CD4-positive, alpha-beta T cell treated with Interleukin-21 for 1 hour (primary cell): ENCODE results near the gene EVPL.
"Not testable (repeated sequence)": the region's sequence is repeated elsewhere in the genome, so short reads cannot be mapped to it uniquely, and the experiment has no call there.

Experiments used
- DNase-seq: peaks from one replicate; pipeline ENCODE4 v3.0.0-alpha.2; 2020

Gene EVPL

DNA sequence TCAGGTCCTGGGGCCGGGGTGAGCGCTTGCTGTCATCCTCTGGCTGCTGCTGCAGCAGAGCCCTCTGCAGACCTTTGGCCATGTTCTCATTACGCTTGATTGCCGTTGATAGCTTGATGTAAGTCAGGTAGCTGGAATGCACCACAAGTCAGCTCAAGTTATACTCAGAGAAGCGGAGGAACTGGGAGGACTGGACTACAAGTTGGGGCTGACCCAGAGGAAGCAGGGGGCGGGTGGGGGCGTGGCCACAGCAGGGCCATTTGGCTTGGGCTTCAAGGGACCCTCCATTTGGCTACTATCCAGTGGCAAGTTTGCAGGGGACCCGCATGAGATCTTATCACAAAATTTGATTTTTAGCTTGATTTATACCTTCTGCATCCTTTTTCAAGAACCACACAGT lies 19.0 kb upstream of the EVPL start:
- DNase-seq: no peak

DNA sequence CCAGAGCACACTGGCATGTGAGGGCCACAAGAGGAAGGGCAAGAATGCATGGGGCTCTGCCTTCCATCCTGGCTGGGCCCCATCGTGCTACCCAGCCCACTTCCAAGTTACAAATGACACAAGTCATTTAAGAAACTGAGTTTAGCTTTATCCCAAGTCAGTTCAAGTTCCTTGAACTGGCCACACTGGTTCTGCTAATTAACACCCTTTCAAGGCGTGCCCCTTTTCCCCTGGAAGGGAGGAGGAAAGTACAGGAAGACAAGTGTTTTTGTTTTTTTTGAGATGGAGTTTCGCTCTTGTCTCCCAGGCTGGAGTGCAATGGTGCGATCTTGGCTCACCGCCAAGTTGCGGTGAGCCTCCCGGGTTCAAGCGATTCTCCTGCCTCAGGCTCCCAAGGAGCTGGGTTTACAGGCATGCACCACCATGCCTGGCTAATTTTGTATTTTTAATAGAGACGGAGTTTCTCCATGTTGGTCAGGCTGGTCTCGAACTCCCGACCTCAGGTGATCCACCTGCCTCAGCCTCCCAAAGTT lies 17.4 kb upstream of the EVPL start:
- DNase-seq: not testable (repeated sequence)

DNA sequence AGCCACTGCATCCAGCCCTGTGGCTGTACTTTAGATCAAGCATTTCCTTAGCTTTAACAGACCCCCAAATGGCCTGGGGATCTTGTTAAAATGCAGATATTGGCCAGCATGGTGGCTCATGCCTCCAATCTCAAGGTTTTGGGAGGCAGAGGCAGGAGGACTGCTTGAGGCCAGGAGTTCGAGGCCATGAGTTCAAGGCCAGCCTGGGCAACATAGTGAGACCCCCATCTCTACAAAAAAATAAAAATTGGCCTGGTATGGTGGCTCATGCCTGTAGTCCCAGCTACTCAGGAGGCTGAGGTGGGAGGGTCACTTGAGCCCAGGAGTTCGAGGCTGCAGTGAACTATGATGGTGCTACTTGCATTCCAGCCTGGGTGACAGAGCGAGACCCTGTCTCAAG lies 15.8 kb upstream of the EVPL start:
- not testable (repeated sequence) for DNase-seq

DNA sequence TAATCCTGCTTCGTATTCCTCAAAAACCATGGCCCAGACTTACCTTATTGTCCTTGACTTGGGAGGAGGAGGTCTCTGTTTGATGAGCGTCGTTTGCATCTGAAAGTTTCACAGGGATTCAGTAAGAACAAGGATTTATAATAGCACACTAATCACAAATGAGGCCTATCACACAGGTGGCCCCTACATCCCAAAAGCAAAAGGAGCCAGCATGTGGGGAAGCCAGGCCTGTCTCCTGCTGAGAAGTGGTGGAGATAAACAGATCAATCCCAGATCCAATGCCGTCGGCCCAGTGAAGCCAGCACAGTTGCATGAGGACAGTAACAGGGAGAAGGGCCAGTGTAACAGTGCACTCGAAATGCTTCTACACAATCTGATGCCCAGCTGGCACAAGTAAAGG lies 13.3 kb upstream of the EVPL start:
- DNase-seq: no peak

DNA sequence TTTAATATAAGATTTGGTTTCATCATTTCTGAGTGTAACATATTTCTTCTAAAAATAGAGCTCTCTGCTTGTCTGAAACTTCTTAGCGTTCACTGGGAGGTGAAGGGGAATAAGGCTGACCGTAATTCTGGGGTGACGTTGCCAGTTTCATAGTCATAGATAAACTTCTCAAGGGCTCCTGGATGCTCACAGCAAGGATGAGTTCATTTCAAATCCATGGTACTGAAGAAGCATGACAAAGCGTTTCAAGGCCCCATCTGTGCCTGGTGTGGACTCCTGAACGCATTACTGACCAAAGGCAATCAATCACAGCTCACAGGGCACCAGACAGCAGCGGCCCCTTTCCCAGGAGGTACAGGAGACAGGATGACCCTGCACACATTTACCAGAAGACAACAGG lies 12.0 kb upstream of the EVPL start:
- no peak for DNase-seq

DNA sequence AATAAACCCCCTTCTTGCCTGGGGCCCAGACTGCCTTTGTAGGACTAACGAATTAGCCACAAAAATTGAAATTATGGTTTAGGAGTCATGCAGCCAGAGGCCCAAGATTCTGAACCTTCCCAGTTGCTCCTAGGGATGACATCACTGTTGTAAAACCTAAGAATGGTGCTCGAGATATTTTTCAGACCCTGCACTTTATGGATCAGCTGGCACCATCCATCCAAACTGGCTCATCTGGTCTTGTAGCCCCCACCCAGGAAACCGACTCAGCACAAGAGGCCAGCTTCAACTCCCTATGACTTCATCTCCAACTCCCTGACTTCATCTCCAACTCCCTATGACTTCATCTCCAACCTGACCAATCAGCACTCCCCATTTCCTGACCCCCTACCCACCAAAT lies 10.9 kb upstream of the EVPL start:
- DNase-seq: no peak

DNA sequence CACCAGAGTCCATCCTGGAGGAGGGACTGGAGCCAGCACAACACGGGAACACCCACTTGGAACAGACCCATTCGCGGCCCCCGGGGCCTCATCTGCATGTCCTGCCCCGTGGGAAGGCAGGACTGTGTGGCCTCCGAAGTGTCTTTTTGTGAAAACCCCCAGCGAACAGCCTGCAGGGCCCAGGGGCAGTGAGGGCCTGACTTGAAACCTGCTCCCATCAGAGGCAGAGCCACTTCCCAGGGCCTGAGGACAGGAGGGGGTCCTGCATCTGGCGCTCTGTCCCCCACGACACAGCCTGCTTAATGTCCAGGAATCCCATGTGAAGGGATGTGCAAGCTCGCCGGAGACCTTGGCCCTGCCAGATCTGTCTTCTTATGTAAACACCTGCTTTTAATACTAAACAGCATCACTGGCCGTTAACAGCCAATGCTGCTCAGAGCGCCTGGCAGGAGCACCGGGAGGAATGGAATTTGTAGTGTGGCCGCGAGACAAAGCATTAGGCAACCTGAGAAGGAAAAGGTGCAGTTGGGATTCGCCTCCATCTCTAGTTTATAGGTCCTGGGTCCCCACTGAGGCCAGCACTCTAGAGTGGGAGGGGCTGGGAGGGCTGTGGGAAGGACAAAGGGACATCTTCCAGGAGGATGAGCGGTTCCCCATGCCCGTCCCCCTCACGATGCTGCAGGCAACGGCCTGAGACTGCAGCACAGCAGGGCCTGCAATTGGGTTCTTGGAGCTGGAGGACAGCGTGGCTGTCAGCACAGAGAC lies 9.6 kb upstream of the EVPL start:
- DNase-seq: no peak

DNA sequence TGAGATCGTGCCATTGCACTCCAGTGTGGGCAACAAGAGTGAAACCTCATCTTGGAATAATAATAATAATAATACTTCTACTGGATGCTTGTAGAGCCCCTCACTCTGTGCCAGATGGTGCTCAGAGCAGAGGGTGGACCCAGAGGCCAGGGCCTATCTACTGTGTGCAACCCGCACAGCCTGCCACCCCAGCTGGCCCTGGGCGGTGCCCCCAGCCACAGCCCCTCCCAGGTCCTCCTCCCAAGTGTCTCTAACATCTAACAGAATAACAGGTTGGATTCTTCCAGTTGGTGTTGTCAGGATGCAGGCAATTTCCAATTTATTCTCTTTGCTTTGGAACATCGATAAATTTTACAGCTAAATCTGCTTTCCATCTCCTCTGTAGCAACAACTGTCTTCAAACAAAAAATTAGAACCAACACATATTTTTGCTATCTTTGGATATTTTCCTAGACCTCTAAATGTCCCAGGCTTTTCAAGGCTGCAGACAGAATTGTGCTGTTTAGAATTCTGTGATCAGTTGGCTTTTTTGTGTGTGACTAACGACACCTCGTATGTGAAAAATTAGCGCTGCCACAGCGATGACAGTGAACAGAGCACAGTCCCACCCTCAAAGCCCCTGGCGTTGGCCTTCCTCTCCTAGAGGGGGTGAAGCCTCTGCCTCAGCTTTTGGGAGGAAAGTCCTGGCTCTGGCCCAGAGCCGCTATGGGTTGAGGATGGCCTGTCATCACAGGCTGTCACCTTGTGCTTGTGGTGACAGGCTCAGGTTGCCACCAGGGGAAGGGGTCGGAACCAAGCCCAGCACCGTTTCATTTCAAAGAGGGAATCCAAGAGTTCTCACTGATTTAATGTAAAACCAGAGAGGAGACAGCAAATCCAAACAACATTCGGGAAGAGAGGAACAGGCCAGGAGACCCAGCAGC lies 7.6 kb upstream of the EVPL start:
- no peak for DNase-seq

DNA sequence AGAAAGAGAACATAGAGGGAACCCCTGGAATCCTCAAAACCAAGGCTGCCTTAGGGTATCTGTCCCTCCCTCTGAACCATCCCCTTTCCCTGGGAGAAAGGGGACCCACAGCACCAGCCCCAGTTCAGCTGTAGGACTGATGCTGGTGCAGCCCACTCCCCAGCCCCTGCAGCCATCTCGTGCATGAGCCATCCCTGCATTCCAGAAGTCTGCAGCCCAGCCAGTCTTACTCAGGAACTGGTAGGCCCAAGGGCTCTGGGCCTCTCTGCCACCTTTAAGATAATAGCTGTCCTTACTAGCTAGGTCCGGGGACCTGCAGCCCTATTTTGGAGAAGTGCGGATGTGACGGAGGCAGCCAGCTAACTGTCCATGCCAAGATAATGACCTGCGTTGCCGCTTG lies 6.0 kb upstream of the EVPL start:
- DNase-seq: no peak

DNA sequence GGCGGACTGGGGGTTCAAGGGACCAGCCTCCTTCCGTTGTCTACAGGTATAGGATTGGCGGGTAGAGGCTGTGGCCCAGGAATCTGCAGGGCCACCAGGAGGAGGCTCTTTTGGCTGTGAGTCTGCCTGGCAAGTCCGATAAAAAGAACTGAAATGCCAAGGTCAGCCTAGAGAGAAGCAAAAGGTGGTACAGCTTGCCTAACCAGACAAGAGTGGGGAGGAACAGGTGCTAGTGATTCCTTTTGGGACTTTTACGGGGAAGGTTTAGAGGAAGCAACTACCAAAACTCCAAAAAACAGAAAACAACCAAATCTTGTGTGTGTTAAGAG lies 5.6 kb upstream of the EVPL start:
- no peak for DNase-seq

DNA sequence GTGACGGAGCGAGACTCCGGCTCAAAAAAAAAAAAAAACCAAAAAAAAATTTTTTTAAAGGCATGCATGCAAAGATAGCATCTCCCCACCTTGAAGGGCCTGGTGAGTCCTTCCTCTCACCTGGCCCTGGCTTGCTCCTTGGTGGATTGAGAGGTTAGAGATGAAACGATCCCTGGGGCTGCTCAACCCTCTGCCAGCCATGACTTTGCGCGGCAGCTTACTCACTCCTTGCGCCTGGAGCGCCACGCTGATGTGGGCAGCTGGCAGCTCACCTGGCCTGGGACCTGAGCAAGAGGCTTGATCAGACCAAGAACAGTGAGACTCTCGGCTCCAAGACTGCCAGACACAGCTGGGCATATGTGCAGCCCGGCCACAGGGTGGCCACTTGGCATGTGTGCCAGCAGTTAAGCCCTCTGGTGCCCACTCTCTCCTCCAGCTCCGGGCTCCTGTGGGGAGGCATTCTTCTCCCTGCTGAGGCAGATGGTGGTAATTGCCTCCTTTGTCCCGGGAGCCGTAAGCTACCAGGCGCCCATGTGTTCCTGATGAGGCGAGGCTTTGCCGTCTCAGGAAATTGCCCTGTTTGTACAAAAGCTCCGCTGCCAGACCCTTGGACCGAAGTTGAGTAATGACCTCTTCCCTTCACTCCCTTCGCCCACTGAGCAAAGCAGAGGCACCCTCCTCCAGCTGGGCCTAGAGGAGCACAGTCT lies 5.1 kb upstream of the EVPL start:
- no peak for DNase-seq

DNA sequence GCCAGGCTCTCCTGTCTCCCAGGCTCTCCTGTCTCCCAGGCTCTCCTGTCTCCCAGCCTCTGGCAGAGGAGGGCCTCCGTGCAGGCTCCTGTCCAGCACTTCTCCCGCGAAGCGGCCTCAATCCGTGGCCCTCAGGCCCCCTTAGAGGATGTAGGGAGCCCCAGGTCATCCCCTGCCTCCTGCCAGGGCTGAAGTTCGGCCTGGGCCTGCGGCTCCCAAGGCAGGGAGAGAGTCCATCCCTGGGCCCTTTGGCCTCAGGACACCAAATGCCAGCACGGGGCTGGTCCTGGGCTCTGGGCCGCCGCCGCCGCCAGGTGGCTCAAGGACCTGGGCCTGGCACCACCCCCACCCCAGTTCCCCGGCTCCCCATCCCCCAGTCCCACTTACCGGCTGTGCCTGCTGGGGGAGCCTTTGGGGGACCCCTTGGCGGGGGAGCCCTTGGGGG lies 370 bp downstream of the EVPL start:
- no peak for DNase-seq

DNA sequence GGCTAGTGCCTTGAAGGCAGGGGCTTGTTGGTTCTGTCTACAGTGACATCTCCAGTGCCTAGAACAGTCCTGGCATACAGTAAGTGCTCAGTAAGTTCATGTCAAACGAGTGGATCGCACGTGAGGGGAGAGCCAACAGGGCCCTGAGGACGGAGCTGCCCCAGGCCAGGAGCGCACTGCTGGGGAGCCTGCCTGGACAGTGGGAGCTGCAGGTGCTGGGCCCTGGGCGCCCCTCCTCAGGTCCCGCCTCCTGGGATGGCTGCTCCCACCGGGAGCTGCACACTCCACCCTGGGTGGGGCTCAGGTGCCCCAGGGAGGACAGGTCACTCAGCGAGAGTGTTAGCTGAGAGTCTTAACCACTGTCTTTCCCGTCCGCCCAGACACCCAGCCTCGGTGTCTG lies 1.8 kb downstream of the EVPL start:
- DNase-seq: no peak

DNA sequence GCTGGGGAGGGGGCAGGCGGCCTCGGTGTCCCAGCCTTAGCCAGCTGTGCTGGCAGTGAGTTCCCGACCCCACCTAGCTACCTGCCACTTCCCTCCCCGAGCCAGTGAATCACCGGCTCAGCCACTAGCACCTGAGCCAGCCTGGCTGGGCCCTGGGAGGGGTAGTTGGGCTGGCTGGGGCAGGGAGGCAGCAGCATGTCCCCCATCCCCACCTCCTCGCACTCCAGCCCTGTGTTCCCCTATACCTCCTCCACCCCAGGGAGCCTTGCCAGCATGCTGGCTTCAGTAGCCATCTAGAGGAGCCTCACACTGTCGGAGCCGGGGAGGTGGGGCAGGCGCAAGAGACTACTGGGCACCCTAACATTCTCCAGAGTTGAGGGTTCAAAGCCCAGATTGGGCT lies 2.8 kb downstream of the EVPL start:
- DNase-seq: no peak

DNA sequence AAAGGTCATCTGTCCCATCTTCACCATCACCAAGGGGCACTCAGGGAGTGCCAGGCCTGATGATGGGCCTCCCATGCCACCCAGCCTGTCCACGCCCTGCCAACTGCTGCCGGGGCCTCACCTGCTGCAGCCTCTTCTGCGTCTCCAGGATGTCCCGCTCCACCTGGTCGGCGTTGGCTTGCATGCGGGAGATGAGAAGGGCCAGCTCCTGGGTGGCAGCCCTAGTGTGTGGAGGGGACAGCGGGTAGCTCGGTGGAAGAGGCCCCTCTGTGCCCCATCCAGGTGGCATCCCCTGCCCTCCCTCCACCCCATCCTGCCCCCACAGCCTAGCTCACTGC lies 3.2 kb downstream of the EVPL start:
- no peak for DNase-seq

DNA sequence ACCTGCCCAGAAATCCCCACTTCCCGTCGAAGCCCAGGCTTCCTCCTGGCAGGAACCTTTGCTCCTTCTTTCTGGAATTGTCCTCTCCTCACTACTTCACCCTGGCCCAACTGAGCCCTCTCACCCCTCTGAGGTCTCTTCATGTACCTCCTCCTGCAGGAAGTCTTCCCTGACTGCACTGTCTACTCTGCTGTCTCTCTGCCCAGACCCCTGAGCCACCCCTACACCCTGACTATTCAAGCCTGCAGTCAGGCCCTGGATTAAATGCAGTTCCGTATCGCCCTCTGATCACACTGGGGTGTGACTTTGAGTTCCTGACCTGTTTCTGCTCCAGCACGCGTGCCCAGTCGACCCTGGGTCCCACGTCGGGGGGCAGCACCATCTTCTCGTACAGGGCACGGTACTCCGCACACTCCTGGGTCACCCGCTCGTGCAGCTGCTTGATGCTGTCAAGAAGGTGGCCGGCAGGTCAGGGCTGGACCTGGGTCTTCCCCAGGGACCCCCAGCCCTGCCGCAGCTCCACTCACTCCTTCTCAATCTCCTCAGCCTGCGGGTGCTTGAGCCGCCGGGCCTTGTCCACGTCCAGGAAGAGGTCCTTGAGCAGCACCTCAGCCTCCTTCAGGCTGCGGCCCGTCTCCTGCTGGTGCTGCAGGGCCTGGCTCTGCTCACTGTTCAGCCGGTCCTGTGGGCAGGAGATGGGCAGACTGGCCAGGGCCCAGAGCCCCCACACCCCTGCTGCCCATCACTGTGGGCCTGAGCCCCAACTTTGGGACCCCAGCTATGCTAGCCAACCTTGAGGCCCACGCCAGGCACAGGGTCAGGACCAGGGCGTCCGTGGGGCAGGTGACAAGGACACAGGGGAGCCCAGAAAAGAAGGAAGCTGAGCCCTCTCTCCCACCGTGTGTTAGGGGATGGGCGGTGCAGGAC lies 3.9 kb downstream of the EVPL start:
- DNase-seq: no peak

DNA sequence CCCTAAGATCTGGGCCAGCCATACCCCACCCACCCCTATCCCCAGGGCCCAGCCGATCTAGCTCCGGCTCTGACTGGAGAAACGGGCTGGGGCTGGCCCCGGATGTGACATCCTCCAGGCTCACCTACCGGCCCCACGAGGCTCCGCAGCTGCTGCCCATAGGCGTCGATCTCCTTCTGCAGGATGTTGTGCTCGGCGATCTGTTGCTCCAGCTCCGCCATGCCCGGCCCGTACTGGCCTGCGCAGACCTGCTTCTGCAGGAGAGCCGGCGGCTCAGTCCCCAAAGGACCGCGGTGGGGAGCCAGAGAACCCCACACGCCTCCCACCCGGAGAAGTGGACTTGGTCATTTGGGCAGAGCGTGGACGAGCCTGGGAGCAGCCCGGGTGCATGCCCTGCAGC lies 4.8 kb downstream of the EVPL start:
- no peak for DNase-seq

DNA sequence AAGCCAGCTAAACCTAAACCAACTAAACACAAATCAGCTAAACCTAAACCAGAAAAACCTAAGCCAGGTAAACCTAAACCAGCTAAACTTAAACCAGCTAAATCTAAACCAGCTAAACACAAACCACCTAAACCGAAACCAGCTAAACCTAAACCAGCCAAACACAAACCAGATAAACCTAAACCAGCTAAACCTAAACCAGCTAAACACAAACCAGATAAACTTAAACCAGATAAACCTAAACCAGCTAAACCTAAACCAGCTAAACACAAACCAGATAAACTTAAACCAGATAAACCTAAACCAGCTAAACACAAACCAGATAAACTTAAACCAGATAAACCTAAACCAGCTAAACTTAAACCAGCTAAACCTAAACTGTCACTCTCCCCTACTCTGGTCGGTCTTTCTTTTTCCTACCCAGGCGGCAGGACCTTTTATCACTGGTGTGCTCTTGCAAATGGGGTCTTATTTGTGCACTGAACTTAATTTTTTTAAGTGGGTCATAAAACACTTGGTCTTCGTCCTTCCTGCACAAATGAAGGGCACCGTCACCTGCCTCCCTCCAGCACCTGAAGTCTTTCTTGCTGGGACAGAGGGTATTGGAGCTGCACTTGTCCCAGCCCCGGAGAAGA lies 7.2 kb downstream of the EVPL start:
- DNase-seq: no peak

DNA sequence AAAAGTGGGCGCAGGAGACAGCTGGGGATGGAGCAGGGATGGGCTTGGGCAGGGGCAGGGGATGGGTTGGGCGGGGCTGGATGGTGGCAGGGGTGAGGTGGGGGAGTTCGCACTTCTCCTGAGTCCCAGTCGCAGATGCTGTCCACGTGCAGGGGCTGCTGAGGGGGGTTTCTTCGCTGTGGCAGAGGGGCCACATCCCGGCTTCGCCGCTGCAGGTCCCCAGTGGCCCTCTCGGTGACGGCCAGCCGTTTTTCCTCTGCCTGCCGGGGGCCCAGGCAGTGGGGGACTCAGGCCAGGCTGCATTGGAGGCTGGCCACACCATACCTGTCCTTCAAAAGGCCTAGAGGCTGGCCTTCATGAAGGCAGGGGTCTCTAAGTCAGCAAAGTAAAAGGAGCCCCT lies 8.3 kb downstream of the EVPL start:
- DNase-seq: no peak

DNA sequence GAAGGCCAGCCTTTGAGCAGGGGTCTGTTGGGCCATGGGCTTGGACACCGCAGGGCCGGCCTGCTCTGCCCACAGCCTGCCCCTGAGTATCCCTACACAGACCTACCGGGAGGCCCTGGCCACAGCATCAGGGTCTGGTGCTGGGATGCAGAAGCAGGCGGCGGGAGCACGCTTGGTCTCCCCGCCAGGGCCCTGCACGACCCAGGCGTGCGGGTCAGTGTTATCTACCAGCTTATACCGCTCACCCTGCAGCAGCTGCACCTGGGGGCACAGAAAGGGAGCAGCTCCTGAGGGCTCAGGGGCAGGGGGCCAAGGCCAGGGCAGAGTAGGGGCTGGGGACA lies 8.8 kb downstream of the EVPL start:
- no peak for DNase-seq

DNA sequence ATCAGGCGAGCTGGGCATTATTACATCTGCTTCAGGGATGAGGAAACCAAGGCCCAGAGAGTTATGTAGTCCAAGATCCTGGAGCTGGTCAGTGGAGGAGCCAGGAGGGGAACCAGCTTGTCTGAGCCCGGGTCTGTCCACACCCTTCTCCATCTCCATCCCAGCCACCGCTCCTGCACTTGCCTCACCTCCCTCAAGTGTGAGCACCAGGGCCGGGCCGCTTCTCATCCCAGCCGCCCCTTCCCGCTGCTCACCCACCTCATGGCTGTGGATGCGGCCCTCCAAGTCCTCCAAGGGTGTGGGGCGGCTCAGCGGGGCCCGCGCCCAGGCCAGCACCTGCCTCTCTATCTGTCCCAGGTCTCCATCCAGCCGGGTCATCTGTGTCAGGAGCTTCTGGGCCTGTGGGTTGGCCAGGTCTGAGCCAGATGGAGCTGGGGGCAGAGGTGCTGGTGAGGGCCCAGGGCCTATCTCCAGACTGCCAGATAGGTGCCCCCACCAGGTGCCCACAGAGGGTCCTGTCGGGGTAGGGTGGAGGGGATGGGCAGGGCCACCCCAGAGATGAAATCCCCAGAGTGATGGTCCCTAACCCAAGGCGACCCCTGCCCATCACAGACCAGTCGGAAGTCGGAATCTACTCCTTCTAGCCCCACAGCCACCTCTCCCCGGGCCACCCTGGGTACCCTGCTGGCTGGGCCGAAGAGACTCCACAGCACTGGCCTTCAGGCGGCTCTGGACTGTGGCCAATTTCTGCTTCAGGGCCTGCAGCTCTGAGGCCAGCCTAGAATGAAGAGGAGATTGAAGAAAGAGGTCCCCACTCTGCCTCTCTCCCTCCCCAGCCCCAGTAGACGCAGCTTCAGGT lies 9.4 kb downstream of the EVPL start:
- DNase-seq: no peak
